Hindlimb muscle (tissue), 1 donor: ENCODE data around the gene COX7A2. TPM values are rescaled to one million over a fixed set of nuclear protein-coding genes. Genes with fewer than 3 reads are reported as not detected.

Experiments
- DNase-seq: peaks from one replicate; pipeline ENCODE4 v3.0.0-alpha.2; 2013
- polyA plus RNA-seq: library from polyadenylated mRNA; unstranded; fragments of 120-200 nt; gene quantifications from one replicate; pipeline ENCODE4 v1.2.1, GENCODE V29; 2013; ENCODE audit not compliant: insufficient read length

COX7A2 gene
- polyA plus RNA-seq, result 188 TPM

- peak; percentile 95 for DNase-seq
Observed at GRCh38 chr6:75243333-75244062, at the start of gene COX7A2. TSS of gene COX7A2 (minus strand) at chr6:75243801. CDS start at chr6:75243734, 67 bp downstream.

GRCh38 chr6:75292555-75292954, 49.0 kb upstream of the COX7A2 start:
- DNase-seq, result no peak

- DNase-seq, result no peak
Observed at GRCh38 chr6:75291744-75292143, 48.1 kb upstream of the COX7A2 start.

- no peak for DNase-seq
Observed at GRCh38 chr6:75291331-75291730, 47.7 kb upstream of the COX7A2 start.

- no peak for DNase-seq
Observed at GRCh38 chr6:75290136-75290945, 46.7 kb upstream of the COX7A2 start.

GRCh38 chr6:75288023-75288422, 44.4 kb upstream of the COX7A2 start:
- no peak for DNase-seq

GRCh38 chr6:75287424-75287823, 43.8 kb upstream of the COX7A2 start:
- no peak for DNase-seq

- no peak for DNase-seq
Observed at GRCh38 chr6:75286955-75287354, 43.4 kb upstream of the COX7A2 start.

GRCh38 chr6:75285283-75285639, 41.7 kb upstream of the COX7A2 start:
- no peak for DNase-seq

- peak; percentile 98 for DNase-seq
Observed at GRCh38 chr6:75284632-75285282, 41.2 kb upstream of the COX7A2 start, which contains the start of gene TMEM30A. TSS of gene TMEM30A (minus strand) at chr6:75284792. CDS start at chr6:75284638, 154 bp downstream.

- DNase-seq, result peak; percentile 67
Observed at GRCh38 chr6:75283907-75284631, 40.5 kb upstream of the COX7A2 start.

GRCh38 chr6:75282706-75283105, 39.1 kb upstream of the COX7A2 start:
- DNase-seq, result no peak

- DNase-seq, result no peak
Observed at GRCh38 chr6:75281653-75282052, 38.1 kb upstream of the COX7A2 start.

GRCh38 chr6:75280131-75280855, 36.7 kb upstream of the COX7A2 start:
- no peak for DNase-seq

- DNase-seq, result no peak
Observed at GRCh38 chr6:75279418-75279817, 35.8 kb upstream of the COX7A2 start.

GRCh38 chr6:75278474-75279077, 35.0 kb upstream of the COX7A2 start:
- no peak for DNase-seq

GRCh38 chr6:75275067-75275466, 31.5 kb upstream of the COX7A2 start:
- DNase-seq, result no peak

GRCh38 chr6:75273009-75273408, 29.4 kb upstream of the COX7A2 start:
- no peak for DNase-seq

GRCh38 chr6:75272145-75272840, 28.7 kb upstream of the COX7A2 start:
- DNase-seq, result no peak

- DNase-seq, result no peak
Observed at GRCh38 chr6:75268988-75269354, 25.4 kb upstream of the COX7A2 start.
